GM12878 (cell line): ENCODE results near the gene CGA.

Source experiments
- CHD2 ChIP-seq: IDR thresholded peaks from 2 replicates; pipeline ENCODE4 v1.6.1; 2011; ENCODE audit warnings: low read depth, low read length, improper control_type of control experiment, borderline replicate concordance
- CHD4 ChIP-seq: fragments of 200-600 bp; sonication (generic); IDR thresholded peaks from 2 replicates; pipeline ENCODE4 v1.6.1; 2016; ENCODE audit warnings: mild to moderate bottlenecking
- CTCF ChIP-seq, 3 experiments: IDR thresholded peaks in 2 of 3; conservative IDR thresholded peaks in 1 of 3; 2 replicates each; pipeline ENCODE4 v1.5.1; 2011; ENCODE audit warnings: low read depth in 3 of 3, low read length in 3 of 3, mild to moderate bottlenecking in 3 of 3, control low read depth in 2 of 3, moderate library complexity in 2 of 3, inconsistent platforms in 1 of 3, mixed read lengths in 1 of 3; ENCODE audit not compliant: control insufficient read depth in 2 of 3, insufficient read depth in 1 of 3; ENCODE audit errors: extremely low read depth in 1 of 3
- CUX1 ChIP-seq: IDR thresholded peaks from 2 replicates; pipeline ENCODE4 v1.6.1; 2012; ENCODE audit warnings: improper control_type of control experiment, low read depth, low read length; ENCODE audit not compliant: insufficient replicate concordance
- HDGF ChIP-seq: fragments of 450-650 bp; IDR thresholded peaks from 2 replicates; pipeline ENCODE4 v1.6.1; 2016; ENCODE audit warnings: antibody characterized with exemption
- MYC ChIP-seq: IDR thresholded peaks from 2 replicates; pipeline ENCODE4 v1.6.1; 2011; ENCODE audit warnings: mild to moderate bottlenecking, low read length, moderate library complexity, inconsistent platforms; ENCODE audit not compliant: insufficient read depth, insufficient replicate concordance, insufficient read length, severe bottlenecking
- NRF1 ChIP-seq: conservative IDR thresholded peaks from 2 replicates; pipeline ENCODE4 v1.6.1; 2011; ENCODE audit warnings: mild to moderate bottlenecking, low read depth, low read length, improper control_type of control experiment
- POLR2A ChIP-seq: IDR thresholded peaks from 2 replicates; pipeline ENCODE4 v1.6.1; 2011; ENCODE audit warnings: low read depth, mild to moderate bottlenecking, low read length
- POLR2AphosphoS5 ChIP-seq: IDR thresholded peaks from 2 replicates; pipeline ENCODE4 v1.6.1; 2011; ENCODE audit warnings: mild to moderate bottlenecking, low read length, inconsistent platforms
- RAD21 ChIP-seq: IDR thresholded peaks from 2 replicates; pipeline ENCODE4 v1.6.1; 2011; ENCODE audit warnings: mild to moderate bottlenecking, low read depth, low read length, moderate library complexity; ENCODE audit not compliant: insufficient read depth
- TAF1 ChIP-seq: IDR thresholded peaks from 2 replicates; pipeline ENCODE4 v1.6.1; 2011; ENCODE audit warnings: mild to moderate bottlenecking, low read depth, low read length, borderline replicate concordance
- TCF7 ChIP-seq: IDR thresholded peaks from 2 replicates; pipeline ENCODE4 v1.6.1; 2014; ENCODE audit warnings: antibody characterized with exemption, borderline replicate concordance
- USF2 ChIP-seq: IDR thresholded peaks from 2 replicates; pipeline ENCODE4 v1.6.1; 2011; ENCODE audit warnings: low read depth, low read length, improper control_type of control experiment, borderline replicate concordance
- YY1 ChIP-seq: IDR thresholded peaks from 2 replicates; pipeline ENCODE4 v1.6.1; 2011; ENCODE audit warnings: low read depth, mild to moderate bottlenecking, low read length

- TF ChIP-seq YY1 (no peak), CTCF (IDR thresholded peaks at IDR 0.05 in 2 of 3, conservative IDR thresholded peaks at IDR 0.05 in 1 of 3; ENCODE audit: control insufficient read depth in 2 of 3, extremely low read depth in 1 of 3, insufficient read depth in 1 of 3, low read depth in 3 of 3, low read length in 3 of 3) (no peak), CHD4 (no peak), TCF7 (no peak), CHD2 (no peak), NRF1 (no peak), MYC (no peak), TAF1 (no peak), USF2 (no peak), POLR2AphosphoS5 (no peak), CUX1 (no peak), RAD21 (no peak), POLR2A (no peak), HDGF (no peak)
These were observed 45.1 kb downstream of the CGA start for GRCh38 chr6:87049779-87050178.
